Stimulated activated CD8-positive, alpha-beta memory T cell treated with anti-CD3 and anti-CD28 coated beads, Interleukin-15, amount 100 ng/mL, for 4 hours (primary cell): ENCODE results near the gene MEG3.

Experiments used
- DNase-seq, 2 donors: peaks; one replicate each; pipeline ENCODE4 v3.0.0-alpha.2; 2020; ENCODE audit warnings: low read depth in 2 of 2

MEG3 gene

DNA sequence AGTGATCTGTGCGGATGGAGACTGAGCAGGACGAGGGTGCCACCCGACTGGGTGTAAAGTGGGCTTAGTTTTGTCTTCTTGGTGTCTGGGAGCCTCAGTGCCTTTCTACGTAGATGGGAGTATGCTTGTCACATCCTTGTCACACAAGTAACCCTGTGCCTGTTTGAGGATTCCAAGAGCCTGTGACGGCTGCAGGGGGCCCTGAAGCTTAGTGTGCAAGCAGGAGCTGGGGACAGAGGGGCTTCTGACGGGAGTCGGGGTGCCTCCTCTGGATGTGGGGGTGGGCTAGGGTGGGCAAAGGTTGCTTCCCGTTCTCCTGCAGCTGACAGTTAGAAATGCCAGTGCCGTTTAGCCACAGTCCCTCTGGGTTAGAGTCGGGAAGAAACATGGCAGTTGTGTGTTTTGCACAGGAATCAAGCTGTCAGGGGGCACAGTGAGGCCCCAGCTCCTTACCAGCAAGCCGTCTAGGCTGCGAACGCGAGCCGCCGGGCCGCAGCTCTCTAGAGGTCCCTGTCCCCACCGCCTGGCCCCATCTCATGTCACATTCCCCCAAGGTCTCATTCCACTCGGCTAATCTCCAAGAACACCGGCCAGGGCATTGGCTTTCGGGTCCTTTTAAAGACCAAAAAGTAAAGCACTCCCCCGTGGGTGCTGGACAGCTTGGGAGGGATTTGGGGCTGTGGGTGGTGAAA, 70.6 kb downstream of the MEG3 start:
- no peak for DNase-seq

DNA sequence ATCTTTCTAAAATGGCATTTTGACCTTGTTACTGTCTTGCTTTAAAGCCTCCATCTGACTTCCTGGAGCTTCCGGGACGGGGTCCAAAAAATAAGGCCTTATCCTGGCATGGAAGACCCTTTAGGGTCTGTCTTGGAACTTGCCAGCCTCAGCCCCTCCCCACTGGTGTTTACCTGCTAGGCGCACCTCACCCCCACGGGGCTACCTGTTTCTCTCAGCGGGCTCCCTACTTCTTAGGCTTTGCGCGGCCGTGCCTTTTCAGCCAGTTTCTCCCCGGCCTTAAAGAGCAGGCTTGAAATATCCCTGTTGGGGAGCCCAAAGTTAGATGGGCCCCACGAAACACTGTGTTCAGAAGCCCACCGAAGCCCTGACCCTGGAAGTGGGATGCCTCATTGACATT, 72.5 kb downstream of the MEG3 start:
- DNase-seq = no peak

DNA sequence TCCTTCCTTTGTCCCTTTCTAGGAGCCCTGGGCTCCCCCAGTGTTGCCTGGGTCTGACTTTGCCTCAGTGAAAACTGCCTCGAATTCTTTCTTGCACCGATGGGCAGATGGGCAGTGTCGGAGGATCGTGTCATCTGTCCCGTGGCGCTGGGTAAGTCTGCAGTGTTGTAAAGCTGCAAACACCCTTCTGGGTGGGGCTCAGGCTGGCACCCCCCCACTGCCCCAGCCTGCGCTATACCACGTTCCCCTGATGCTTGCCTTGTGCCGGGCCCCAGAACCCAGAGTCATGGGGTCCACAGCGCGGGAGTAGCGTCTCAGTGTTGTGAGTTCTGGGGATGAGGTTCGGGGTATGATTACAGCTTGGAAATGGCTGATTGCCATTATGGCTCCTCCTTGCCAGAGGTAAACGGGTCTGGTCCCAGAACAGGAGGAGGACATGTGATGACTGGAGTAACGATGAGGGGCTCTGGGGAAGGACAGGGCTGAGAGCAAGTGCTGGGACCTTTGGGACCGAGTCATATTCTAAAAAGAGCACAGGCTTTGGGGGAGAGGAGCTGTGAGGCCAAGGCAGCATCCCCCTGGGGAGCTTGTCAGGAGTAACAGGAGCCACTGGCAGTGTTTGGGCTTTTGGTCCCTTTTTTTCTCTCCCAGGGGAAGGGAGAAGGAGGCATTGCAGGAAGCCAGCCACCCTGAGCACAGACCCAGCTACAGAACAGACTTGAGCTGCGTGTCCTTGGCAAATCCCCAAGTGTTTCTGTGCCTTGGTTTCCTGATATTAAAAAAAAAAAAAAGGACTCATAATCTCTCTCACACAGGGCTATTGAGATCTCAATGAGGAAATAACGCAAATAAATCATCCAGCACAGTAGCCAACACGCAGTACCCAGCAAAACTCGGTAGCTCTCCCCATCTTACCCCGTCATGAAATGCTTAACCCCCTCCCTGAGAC, 73.3 kb downstream of the MEG3 start:
- DNase-seq = no peak

DNA sequence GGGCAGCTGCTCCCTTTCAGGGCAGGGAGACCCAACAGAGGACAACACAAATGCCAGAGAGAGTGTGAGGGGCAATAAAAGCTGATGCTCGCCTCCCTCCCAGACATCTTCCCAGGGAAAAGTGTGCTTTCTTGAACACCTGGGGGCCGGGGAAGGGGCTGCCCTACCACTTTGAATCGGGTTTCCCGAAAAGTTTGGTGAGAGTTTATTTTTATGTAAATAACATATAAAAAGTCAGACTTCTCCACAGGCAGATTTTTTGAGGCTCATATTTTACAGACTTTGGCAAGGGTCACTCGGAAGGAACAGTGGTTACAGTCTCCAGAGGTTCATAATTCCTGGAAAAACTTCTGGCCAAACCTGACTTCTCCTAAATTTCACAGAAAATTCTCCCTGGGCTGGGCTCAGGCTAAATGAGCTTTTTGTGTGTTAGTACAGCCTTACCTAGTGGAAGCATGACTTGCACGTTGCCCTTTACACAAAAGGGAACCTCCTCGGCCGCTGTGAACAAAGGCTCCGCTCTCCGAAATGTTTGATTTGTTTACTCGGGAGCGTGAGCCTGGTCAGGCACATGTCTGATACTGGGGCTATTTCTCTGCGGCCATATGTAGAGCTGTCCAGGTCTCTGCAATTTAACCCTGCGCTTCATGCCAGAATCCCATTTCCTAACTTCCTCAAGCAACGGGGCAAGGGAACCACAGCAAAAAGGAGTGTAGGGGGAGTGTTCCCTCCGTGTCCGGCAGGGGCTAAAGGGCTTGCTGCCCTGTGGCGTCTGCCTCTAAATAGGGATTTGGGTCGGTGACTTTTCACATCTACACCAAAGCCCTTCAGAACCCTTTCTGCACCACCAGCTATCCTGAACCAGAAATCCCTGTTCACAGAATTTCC, 74.2 kb downstream of the MEG3 start:
- DNase-seq = no peak

DNA sequence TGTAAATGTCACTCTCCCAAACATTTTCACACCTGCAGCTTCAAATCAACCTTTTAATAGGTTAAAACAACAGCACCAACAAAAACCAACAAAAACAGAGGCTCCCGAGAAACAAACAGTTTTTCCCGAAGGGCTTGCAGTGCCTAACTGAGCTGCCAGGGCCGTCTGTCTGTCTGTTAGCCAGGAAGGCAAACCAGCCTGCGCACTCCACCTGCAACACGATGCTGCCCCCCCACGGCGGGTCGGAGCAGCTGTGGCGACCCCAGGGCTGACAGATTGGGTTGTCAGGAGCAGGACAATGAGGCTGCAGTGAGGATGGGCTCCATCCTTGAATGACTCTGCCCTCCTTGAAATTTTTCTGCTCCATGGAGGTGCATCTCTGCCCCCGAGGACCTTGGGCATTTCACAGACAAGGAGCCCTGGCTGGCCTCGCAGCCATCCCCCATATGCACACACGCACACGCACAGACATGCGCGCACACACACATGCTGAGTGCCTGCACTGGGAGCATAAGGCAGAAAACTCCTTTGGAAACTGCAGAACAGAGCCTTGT, 75.0 kb downstream of the MEG3 start:
- no peak for DNase-seq

DNA sequence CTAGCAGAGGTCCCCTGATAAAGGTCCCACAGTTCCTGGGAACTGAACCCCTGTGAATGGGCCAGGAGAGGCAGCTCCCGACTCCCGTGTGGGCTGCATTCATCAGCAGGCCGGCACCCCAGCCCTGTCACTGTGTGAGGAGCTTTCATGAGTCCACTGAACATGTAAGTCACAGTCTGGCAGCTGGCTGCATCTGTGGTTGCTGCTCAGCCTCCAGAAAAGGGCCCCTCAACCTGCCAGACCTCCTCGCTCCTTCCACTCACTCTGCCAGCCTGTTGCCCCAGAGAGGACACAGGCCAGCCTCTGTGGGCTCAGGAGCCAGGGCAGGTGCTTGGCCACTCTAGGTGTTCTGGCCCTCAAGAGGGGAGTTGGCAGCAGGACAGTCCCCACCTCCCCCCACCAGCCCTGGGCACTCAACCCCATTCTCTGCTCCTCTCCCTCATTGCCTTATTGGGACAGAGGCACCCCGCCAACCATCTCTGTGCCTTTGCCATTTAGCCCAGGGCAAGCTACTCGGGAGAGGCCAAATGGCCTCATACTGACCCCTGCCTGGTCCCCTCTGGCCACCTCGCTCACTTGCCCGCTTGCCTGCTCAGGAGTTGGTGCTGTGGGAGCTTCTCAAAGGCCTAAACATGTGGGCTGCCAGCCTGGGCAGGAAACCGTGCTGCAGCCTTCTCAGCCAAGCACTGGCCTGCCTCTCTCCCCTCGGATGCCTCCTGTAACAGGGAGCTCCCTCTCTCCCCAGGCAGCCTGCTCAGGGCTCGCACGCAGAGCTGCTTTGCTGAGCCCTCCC, 75.7 kb downstream of the MEG3 start:
- DNase-seq = no peak

DNA sequence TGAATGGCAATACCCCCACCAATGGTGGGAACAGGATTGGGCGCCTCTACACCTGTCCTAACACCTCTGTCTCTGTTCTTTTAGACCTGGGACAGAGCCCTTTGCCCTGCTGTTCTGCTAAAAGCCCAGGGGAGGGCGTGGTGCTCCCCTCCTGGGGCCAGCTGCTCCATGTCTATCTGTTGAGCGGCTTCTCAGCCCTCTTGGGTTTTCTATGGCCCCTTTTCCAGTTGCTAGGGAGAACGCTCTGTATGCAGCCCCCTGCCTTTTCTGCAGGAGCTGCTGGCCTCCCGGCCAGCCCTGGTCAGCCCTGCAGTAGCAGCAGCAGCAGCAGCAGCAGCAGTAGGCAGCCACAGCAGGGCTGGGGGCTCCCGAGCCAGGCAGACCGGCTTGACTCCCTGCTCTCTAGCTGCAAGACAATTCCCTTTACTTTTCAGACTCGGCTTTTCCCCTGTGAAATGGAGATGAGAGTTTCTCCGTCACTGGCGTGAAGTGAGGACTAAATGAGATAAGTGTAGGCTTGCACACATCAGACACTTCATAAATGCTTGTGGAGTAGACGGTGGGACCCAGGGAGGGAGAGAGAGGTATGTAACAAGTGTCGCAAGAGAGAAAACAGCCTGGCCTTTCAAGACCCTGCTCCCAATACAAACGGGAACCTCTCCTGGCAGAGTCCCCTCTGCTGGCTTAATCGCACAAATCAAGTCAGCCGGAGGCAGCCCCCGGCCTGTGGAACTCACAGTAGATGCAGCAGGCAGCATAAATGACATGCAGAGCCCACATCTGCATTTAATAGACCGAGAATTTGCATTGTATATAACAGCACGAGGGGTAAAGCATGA, 76.6 kb downstream of the MEG3 start:
- DNase-seq = no peak

DNA sequence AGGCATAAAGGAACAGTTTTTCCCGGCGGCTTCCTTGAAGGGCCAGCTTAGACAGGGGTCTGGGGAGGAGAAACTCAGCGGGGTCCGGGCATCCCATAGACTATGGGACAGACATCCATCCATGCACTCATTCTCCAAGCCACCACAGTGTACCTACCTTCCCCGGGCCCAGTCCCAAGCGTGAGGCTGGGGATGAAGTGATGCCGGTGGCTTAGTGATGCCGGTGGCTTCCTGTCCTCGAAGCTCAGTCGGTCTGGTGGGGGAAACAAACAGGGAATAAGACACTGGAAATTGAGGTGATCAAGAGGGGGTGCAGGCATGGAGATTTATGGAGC, 77.2 kb downstream of the MEG3 start:
- DNase-seq = no peak

DNA sequence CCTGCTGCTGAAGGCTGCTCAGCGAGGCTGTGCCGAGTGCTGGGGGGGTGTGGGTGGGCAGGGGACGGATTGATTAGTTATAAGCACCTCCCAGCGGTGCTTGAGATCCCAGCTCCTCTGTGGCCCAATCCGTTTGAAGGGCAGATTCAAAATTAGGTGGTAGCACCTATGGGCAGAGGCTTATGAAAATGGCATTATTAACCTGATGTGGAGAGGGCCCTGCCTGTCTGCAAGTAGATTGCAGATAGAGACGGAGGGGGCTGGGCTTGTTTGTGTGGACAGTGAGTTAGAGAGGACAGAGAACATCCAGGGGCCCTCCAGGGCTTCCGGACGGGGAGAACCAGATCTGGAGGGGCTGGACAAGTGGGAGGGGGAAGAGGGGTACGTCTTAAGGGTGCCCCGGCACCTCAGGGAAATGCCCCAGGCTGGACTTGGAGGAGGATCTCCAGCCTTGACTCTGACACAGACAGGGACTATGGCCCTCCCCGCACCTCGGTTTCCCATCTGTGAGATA, 77.8 kb downstream of the MEG3 start, which contains the start of gene RTL1:
Gene RTL1 (minus strand): TSS at position 51 of the 514 bp plus-strand sequence. CDS start 18,934 bp downstream, outside the sequence.
- DNase-seq = no peak

DNA sequence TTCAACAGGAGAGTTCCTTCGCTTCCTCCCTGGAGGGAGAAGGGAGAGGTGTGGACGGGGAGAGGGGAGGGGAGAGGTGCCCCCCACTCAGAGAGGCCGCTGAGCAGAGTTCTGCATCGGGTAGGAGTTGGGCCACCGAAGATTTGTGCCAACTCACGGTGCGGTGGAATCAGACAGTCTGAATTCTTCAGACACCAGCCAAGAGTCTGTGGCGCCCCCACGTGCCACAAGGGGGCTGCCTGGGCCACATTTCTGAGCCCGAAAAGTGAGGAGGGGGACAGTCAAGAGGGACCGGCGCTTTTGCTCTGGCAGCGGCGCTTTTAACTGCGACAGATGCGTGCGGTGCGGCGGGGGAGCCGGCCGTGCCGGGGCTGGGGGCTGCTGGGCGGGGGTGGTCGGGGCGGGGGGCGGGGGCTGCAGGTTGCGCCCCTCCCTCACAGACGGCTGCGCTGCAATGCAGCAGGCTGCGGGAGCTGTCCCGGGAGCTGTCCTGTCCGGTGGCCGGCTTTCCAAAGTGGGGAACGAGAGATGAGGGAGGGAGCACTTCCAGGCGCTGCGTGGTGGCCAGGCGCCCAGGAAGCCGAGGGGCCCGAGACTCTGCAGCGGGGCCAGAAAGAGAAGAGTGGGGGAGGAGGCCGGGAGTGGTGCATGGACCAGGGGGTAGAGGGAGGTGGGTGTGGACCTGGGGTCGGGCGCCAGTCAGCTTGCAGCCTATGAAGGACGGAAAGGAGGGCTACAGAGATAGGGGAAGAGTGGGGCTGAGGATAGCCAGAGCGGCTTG, 78.6 kb downstream of the MEG3 start:
- DNase-seq = no peak

DNA sequence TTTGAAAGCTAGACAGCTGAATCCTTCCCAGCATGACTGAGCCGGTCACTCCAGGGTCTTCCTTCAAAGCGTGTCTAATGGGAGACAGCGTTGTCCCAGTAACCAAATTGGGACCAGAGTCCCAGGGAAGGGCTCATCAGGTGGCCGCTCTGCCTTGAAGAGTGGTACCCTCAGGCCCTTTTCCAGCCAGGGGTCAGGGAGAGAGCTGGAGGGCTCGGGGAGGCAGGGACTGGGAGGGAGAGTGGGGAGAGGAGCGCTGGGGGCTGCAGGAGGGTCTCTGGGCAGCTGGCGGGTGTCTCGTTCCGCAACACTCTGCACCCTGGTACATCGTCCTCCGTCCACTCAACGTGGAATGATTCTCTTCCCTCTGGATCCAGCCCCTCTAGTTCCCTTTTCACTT, 79.2 kb downstream of the MEG3 start:
- no peak for DNase-seq

DNA sequence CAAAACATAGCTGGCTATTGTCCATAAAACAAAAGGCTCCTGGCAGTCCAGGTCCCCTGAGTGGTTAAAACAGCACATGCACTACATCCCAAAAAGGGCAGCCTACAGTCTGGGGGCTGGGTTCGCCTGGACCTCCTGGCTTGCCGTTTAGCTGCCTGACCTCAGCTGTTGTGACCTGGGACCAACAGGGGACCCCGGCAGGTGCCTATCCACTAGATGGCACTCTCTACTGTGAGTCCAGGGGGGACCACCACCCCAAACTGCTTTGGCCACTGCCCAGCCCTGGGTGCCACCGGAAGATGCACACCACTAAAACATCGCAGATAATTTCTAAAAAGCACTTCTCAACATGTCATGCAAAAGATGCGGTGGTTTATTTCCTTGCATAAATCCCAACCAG, 80.5 kb downstream of the MEG3 start:
- DNase-seq = no peak

DNA sequence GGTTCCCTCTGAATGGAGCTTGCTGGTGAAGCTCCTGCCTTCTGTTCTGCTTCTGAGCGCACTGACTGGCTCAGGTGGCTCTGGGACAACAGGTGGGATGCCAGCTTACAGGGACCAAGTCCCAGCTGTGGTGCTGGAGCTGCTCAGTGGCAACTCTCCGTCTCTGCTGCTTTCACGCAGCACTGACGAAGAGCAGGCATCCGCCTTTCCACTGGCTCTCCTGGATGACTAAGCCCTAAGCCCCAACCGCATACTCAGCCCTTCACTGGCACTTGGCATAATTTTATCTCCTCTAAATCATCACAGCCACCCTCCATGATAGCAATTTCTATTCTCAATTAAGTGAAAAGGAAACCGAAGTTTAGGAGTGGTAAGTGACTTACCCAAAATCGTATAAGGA, 81.3 kb downstream of the MEG3 start:
- no peak for DNase-seq

DNA sequence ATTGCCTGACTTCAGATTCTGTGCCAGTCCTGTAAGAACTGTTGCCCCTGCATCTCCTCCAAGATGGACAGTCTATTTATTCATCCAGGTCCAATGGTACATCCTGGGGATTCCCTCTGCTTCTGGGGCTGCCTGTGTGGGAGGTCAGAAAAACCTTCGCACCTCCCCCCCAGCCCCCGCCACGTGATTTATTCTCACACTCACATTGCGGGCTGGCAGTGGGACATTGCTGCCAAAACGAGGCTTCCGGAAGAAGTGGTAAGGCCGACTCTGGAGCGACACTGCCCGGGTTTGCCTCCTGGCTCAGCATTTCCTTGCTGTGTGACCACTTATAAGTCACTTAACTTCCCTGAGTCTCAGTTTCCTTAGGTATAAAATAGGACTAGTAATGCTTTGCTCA, 83.5 kb downstream of the MEG3 start:
- no peak for DNase-seq
